ENCODE data around the gene FHIP1B. TPM values are rescaled to one million over a fixed set of nuclear protein-coding genes. Genes with fewer than 3 reads are reported as not detected.
A peak's percentile ranks its signal among the peaks of the same experiment; 100 is the strongest.
"Not testable (repeated sequence)": the region's sequence is repeated elsewhere in the genome, so short reads cannot be mapped to it uniquely, and the experiment has no call there.

Gene FHIP1B
- total and polyA plus RNA-seq, 4 experiments from 2014 or later = 12.0 to 50.8 (median 32.7) TPM

DNA sequence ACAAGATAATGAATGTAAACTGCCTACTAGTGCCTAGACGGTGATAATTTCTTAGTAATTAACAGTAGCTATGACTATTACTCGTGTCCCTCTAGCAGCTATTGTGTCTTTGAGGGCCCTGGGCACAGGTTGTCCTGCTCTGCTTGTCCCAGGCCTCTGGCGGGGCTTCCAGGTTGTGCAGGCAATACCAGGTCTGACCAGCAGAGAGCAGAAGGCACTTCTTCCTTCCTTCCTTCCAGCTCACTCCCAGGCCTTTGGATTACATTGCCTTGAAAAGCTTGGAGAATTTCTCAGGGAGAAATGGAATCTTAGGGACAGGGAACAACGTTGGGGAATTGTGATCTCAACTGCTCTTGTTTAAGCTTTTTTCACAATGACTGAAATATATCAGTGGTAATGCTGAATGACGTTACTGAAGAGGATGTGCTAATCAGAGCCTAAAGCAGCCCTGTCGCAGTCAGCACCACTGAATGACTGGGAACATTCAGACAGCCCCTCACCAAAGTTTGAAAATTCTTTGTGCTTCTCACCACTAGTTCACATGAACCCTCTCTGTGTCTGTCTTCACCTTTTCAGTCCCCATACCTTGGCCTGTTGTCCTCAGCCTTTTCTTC is 16.8 kb upstream of the FHIP1B start:
- intact Hi-C loops (cut with micrococcal nuclease) = loop anchor here (1.0 to 10.0 kb wide), 3 partner anchors 64 to 194 kb away; partner anchors contain the start of gene HPX
- no peaks in the 10 kb centered on the region for H3K9me3 Mint-ChIP-seq
- no peak overlapping the region for H3K4me3 ChIP-seq (ENCODE audit: low read length in 2 of 2)
- H3K27ac Mint-ChIP-seq = no peak overlapping the region
- no peaks in the 10 kb centered on the region for H3K27me3 ChIP-seq (ENCODE audit: insufficient read depth, low read length)
- no peak overlapping the region for H3K27ac ChIP-seq (ENCODE audit: low read depth, low read length)
- H3K36me3 Mint-ChIP-seq = no peaks in the 10 kb centered on the region
- H3K4me1 ChIP-seq (ENCODE audit: insufficient read depth, low read length) = no peaks in the 10 kb centered on the region
- H3K9me3 ChIP-seq (ENCODE audit: control insufficient read depth in 1 of 2, low read length in 2 of 2) = no peaks in the 10 kb centered on the region
- ChIA-PET POLR2A (ENCODE audit: partially characterized antibody) (no interaction called here), CTCF (ENCODE audit: partially characterized antibody) (interaction anchor here (0.8 to 5.1 kb wide), 17 partner anchors 9 to 244 kb away, joined by 3 to 60 read pairs (median 6); partner anchors contain the start of genes CCKBR, CNGA4 and FHIP1B)
- H3K27me3 Mint-ChIP-seq = peaks cover 0 to 1% of the 10 kb centered on the region in 2 donors
- H3K36me3 ChIP-seq (ENCODE audit: insufficient read depth, low read length) = no peaks in the 10 kb centered on the region
- peak in 4 of 5 donors; percentile 26 to 35 (median 31) for DNase-seq
- H3K4me1 Mint-ChIP-seq = no peaks in the 10 kb centered on the region
- H3K4me3 Mint-ChIP-seq = no peak overlapping the region

DNA sequence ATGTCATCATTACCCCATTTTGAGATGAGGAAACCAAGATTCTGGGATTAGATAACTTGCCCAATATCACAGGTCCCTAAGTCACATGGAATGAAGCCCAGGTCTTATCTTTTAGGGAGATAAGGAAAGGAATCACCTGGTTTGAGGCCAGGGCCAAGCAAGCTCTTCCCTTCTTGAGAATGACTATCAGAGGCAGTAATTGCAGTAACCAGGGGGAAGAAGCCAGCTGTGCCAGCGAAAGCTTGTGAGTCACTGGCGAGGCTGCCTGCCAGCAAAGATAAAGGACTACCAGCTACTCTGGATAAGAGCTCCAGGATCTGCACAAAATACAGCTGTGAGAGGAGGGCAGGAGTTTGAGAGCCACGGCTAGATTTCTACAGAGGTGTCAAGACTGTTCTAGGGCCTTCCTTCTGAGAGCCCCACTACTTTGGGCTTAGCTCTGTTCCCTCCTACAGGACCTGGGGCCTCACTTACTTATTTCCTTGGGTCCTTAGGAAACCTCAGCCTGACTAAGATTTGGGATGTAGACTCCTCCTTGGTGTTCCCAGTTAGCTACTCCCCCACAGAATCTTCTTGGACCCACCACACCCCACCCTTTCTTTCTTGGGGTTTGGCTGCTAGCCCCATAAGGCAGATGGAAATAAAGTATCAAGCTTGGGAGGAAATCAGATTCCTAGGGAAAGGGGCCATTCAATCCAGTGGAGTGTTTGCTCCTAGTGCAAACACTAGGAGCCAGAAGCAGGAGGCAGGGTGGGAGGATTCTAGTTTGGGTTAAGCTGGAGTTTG is 15.5 kb upstream of the FHIP1B start:
- POLR2A ChIA-PET (ENCODE audit: partially characterized antibody) = no interaction called here
- no peak for DNase-seq
- intact Hi-C loops (cut with micrococcal nuclease) = loop anchor here (10.0 kb wide), 1 partner anchor 195 kb away; the partner anchor contains the start of gene HPX

DNA sequence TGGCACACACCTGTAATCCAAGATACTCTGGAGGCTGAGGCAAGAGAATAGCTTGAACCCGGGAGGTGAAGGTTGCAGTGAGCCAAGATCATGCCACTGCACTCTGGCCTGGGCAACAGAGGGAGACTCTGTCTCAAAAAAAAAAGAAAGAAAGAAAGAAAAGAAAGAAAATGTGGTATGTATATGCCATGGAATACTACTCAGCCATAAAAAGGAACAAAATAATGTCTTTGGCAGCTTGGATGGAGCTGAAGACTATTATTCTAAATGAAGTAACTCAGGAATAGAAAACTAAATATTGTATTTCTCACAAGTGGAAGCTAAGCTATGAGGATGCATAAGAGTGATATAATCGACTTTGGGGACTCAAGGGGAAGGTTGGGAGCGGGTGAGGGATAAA is 14.5 kb upstream of the FHIP1B start:
- H3K9me3 Mint-ChIP-seq; H3K27me3 ChIP-seq (ENCODE audit: insufficient read depth, low read length); H3K4me1 ChIP-seq (ENCODE audit: insufficient read depth, low read length); intact Hi-C loops (cut with micrococcal nuclease); H3K4me1 Mint-ChIP-seq; H3K36me3 ChIP-seq (ENCODE audit: insufficient read depth, low read length); DNase-seq; H3K4me3 Mint-ChIP-seq; H3K27ac ChIP-seq (ENCODE audit: low read depth, low read length); H3K9me3 ChIP-seq (ENCODE audit: control insufficient read depth in 1 of 2, low read length in 2 of 2); H3K27me3 Mint-ChIP-seq; H3K4me3 ChIP-seq (ENCODE audit: low read length in 2 of 2); H3K27ac Mint-ChIP-seq; H3K36me3 Mint-ChIP-seq: not testable (repeated sequence)
- CTCF ChIA-PET (ENCODE audit: partially characterized antibody) = interaction anchor here (1.1 to 5.1 kb wide), 2 partner anchors 105 to 114 kb away, joined by 3 to 60 read pairs; no protein-coding TSS in a partner anchor
- POLR2A ChIA-PET (ENCODE audit: partially characterized antibody) = interaction anchor here (0.6 kb wide), 1 partner anchor 212 kb away, joined by 4 read pairs; no protein-coding TSS in a partner anchor

More for the DNA sequence above, 15.5 kb upstream of the FHIP1B start:
- Mint-ChIP-seq H3K27ac (peak overlapping the region in 1 of 7 donors; percentile 76), H3K27me3 (peaks cover 0 to 1% of the 10 kb centered on the region in 2 donors), H3K4me1 (no peaks in the 10 kb centered on the region), H3K4me3 (no peak overlapping the region), H3K36me3 (no peaks in the 10 kb centered on the region), H3K9me3 (no peaks in the 10 kb centered on the region)
- no peak overlapping the region for H3K4me3 ChIP-seq (ENCODE audit: low read length in 2 of 2)
- H3K36me3 ChIP-seq (ENCODE audit: insufficient read depth, low read length) = no peaks in the 10 kb centered on the region
- no peaks in the 10 kb centered on the region for H3K4me1 ChIP-seq (ENCODE audit: insufficient read depth, low read length)
- CTCF ChIA-PET (ENCODE audit: partially characterized antibody) = interaction anchor here (0.8 to 5.1 kb wide), 10 partner anchors 12 to 245 kb away, joined by 3 to 60 read pairs (median 6); partner anchors contain the start of gene CNGA4
- no peaks in the 10 kb centered on the region for H3K9me3 ChIP-seq (ENCODE audit: control insufficient read depth in 1 of 2, low read length in 2 of 2)
- H3K27me3 ChIP-seq (ENCODE audit: insufficient read depth, low read length) = no peaks in the 10 kb centered on the region
- H3K27ac ChIP-seq (ENCODE audit: low read depth, low read length) = no peak overlapping the region

DNA sequence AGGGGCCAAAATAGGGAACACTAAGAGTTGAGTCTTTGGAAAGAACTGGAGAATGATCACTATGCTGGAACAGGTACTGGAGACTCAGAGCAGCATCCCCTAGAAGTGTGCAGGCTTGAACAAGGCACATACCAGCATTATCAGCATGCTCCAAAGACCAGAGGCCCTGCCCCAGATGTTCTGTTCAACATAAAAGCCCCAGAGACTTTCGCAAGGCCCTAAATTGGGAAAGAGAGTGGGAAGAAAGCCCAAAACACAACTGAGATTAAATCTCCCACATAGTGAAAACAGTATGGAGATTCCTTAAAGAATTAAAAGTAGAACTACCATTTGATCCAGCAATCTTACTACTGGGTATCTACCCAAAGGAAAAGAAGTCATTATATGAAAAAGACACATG is 13.8 kb upstream of the FHIP1B start:
- Histone ChIP-seq H3K9me3 (ENCODE audit: control insufficient read depth in 1 of 2, low read length in 2 of 2) (no peaks in the 10 kb centered on the region), H3K4me1 (ENCODE audit: insufficient read depth, low read length) (no peaks in the 10 kb centered on the region), H3K27ac (ENCODE audit: low read depth, low read length) (no peak overlapping the region), H3K27me3 (ENCODE audit: insufficient read depth, low read length) (no peaks in the 10 kb centered on the region), H3K4me3 (ENCODE audit: low read length in 2 of 2) (no peak overlapping the region), H3K36me3 (ENCODE audit: insufficient read depth, low read length) (no peaks in the 10 kb centered on the region)
- POLR2A ChIA-PET (ENCODE audit: partially characterized antibody) = no interaction called here
- H3K27ac Mint-ChIP-seq = no peak overlapping the region
- no peak overlapping the region for H3K4me3 Mint-ChIP-seq
- no peaks in the 10 kb centered on the region for H3K36me3 Mint-ChIP-seq
- CTCF ChIA-PET (ENCODE audit: partially characterized antibody) = interaction anchor here (1.1 kb wide), 1 partner anchor 115 kb away, joined by 3 read pairs; no protein-coding TSS in a partner anchor
- peaks cover 3 to 5% of the 10 kb centered on the region in 2 donors for H3K27me3 Mint-ChIP-seq
- H3K9me3 Mint-ChIP-seq = no peaks in the 10 kb centered on the region
- no peak for DNase-seq
- H3K4me1 Mint-ChIP-seq = no peaks in the 10 kb centered on the region
- intact Hi-C loops (cut with micrococcal nuclease) = no loop called here

DNA sequence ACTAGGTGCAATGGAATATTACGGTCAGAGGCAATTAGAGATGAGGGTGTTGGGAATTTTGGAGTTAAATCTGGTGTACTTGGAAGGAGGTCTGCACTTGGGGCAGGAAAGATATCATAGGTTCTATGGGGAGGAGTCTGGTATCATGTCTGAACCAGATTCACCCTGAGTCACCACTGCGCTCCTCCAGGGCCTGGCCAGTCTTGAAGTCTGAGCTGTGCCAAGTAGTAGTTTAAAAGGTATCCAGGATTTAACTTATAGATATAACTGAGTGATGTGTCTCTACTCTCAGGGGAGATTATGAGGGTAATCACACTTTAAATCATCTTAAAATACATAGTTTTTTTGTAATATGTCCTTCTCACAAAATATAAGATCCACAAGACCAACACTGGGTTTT is 11.1 kb upstream of the FHIP1B start:
- POLR2A ChIA-PET (ENCODE audit: partially characterized antibody) = interaction anchor here (0.8 kb wide), 1 partner anchor 10 kb away, joined by 3 read pairs; no protein-coding TSS in a partner anchor

DNA sequence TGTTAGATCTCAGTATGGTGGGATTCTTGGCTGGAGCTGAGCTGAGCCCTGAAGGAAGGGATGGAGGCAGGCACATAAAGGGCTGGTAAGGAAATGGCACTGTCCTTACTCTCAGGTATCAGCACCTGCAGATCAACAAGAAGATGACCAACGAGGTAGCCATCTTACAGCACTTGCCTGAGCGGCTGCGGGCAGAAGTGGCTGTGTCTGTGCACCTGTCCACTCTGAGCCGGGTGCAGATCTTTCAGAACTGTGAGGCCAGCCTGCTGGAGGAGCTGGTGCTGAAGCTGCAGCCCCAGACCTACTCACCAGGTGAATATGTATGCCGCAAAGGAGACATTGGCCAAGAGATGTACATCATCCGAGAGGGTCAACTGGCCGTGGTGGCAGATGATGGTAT is 6.9 kb upstream of the FHIP1B start:
- no peaks in the 10 kb centered on the region for H3K36me3 ChIP-seq (ENCODE audit: insufficient read depth, low read length)
- Mint-ChIP-seq H3K27me3 (peaks cover 3 to 14% of the 10 kb centered on the region in 2 donors), H3K4me1 (no peaks in the 10 kb centered on the region), H3K27ac (no peak overlapping the region), H3K36me3 (no peaks in the 10 kb centered on the region), H3K4me3 (no peak overlapping the region), H3K9me3 (no peaks in the 10 kb centered on the region)
- H3K4me3 ChIP-seq (ENCODE audit: low read length in 2 of 2) = no peak overlapping the region
- intact Hi-C loops (cut with micrococcal nuclease) = no loop called here
- no peak overlapping the region for H3K27ac ChIP-seq (ENCODE audit: low read depth, low read length)
- H3K4me1 ChIP-seq (ENCODE audit: insufficient read depth, low read length) = no peaks in the 10 kb centered on the region
- CTCF ChIA-PET (ENCODE audit: partially characterized antibody) = interaction anchor here (2.2 to 3.0 kb wide), 2 partner anchors 11 to 137 kb away, joined by 4 to 27 read pairs; no protein-coding TSS in a partner anchor
- H3K27me3 ChIP-seq (ENCODE audit: insufficient read depth, low read length) = no peaks in the 10 kb centered on the region
- POLR2A ChIA-PET (ENCODE audit: partially characterized antibody) = no interaction called here
- DNase-seq = no peak
- H3K9me3 ChIP-seq (ENCODE audit: control insufficient read depth in 1 of 2, low read length in 2 of 2) = no peaks in the 10 kb centered on the region

More for the DNA sequence above, 11.1 kb upstream of the FHIP1B start:
- peaks cover 3 to 13% of the 10 kb centered on the region in 2 donors for H3K27me3 Mint-ChIP-seq
- Histone ChIP-seq H3K4me3 (ENCODE audit: low read length in 2 of 2) (no peak overlapping the region), H3K4me1 (ENCODE audit: insufficient read depth, low read length) (no peaks in the 10 kb centered on the region), H3K27ac (ENCODE audit: low read depth, low read length) (no peak overlapping the region), H3K27me3 (ENCODE audit: insufficient read depth, low read length) (no peaks in the 10 kb centered on the region), H3K9me3 (ENCODE audit: control insufficient read depth in 1 of 2, low read length in 2 of 2) (no peaks in the 10 kb centered on the region), H3K36me3 (ENCODE audit: insufficient read depth, low read length) (no peaks in the 10 kb centered on the region)
- intact Hi-C loops (cut with micrococcal nuclease) = no loop called here
- H3K4me1 Mint-ChIP-seq = no peaks in the 10 kb centered on the region
- H3K36me3 Mint-ChIP-seq = no peaks in the 10 kb centered on the region
- no peak for DNase-seq
- CTCF ChIA-PET (ENCODE audit: partially characterized antibody) = no interaction called here
- H3K9me3 Mint-ChIP-seq = no peaks in the 10 kb centered on the region
- no peak overlapping the region for H3K27ac Mint-ChIP-seq
- H3K4me3 Mint-ChIP-seq = no peak overlapping the region

DNA sequence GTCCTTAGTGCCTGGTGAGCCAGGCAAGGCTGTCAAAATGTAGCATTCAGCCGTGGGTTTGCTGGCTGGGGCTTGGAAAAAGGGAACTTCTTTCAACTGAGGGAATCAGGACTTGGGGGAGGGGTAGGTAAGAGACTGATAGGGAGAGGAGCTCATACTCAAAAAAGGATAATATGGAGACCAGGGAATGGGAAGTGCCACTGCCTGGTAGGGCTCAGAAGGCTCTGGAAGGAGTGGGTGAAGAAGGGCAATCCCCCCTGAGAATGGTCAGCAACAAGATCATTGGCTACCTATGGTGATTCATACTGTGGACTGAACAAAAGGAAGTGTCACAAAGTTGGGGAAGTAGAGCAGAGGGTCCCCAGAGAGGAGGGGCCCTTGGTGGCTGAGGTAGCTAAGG is 6.3 kb upstream of the FHIP1B start:
- no peaks in the 10 kb centered on the region for H3K4me1 Mint-ChIP-seq
- CTCF ChIA-PET (ENCODE audit: partially characterized antibody) = interaction anchor here (1.3 to 3.0 kb wide), 3 partner anchors 12 to 138 kb away, joined by 3 to 27 read pairs (median 4); no protein-coding TSS in a partner anchor
- H3K9me3 Mint-ChIP-seq = no peaks in the 10 kb centered on the region
- H3K36me3 Mint-ChIP-seq = no peaks in the 10 kb centered on the region
- no peak for DNase-seq
- H3K4me3 Mint-ChIP-seq = no peak overlapping the region
- Histone ChIP-seq H3K4me3 (ENCODE audit: low read length in 2 of 2) (no peak overlapping the region), H3K9me3 (ENCODE audit: control insufficient read depth in 1 of 2, low read length in 2 of 2) (no peaks in the 10 kb centered on the region), H3K27ac (ENCODE audit: low read depth, low read length) (no peak overlapping the region), H3K27me3 (ENCODE audit: insufficient read depth, low read length) (no peaks in the 10 kb centered on the region), H3K4me1 (ENCODE audit: insufficient read depth, low read length) (no peaks in the 10 kb centered on the region), H3K36me3 (ENCODE audit: insufficient read depth, low read length) (no peaks in the 10 kb centered on the region)
- H3K27ac Mint-ChIP-seq = peak overlapping the region in 1 of 7 donors; percentile 39
- H3K27me3 Mint-ChIP-seq = peaks cover 3 to 14% of the 10 kb centered on the region in 2 donors
- POLR2A ChIA-PET (ENCODE audit: partially characterized antibody) = no interaction called here
- intact Hi-C loops (cut with micrococcal nuclease) = no loop called here

All from CD4-positive, alpha-beta memory T cell (primary cell).